ENCODE results near the gene ITPR2.

- TF ChIP-seq, protein P1, sequence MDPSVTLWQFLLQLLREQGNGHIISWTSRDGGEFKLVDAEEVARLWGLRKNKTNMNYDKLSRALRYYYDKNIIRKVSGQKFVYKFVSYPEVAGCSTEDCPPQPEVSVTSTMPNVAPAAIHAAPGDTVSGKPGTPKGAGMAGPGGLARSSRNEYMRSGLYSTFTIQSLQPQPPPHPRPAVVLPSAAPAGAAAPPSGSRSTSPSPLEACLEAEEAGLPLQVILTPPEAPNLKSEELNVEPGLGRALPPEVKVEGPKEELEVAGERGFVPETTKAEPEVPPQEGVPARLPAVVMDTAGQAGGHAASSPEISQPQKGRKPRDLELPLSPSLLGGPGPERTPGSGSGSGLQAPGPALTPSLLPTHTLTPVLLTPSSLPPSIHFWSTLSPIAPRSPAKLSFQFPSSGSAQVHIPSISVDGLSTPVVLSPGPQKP (IDR thresholded peaks at IDR 0.05; ENCODE audit: low read depth, low read length): no peak
- TF ChIP-seq, protein P2, sequence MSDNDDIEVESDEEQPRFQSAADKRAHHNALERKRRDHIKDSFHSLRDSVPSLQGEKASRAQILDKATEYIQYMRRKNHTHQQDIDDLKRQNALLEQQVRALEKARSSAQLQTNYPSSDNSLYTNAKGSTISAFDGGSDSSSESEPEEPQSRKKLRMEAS (IDR thresholded peaks at IDR 0.05): no peak
- TF ChIP-seq REST (IDR thresholded peaks at IDR 0.05): no peak
- no peak for TF ChIP-seq CTCF (IDR thresholded peaks at IDR 0.05)
- TF ChIP-seq EP300 (IDR thresholded peaks at IDR 0.05): no peak
- no peak for TF ChIP-seq JUNB (IDR thresholded peaks at IDR 0.05)
These were observed 268.6 kb downstream of the ITPR2 start for GRCh38 chr12:26564391-26564790.

Data from A549 (cell line).